PFSK-1 (cell line): Measurements from ENCODE around the gene MGAT4A.

ENCODE experiments used
- FOXP2 ChIP-seq: optimal IDR thresholded peaks from 2 replicates; pipeline ENCODE3; 2011; ENCODE audit warnings: borderline replicate concordance, control low read depth, inconsistent platforms; ENCODE audit not compliant: insufficient read depth; ENCODE audit errors: extremely low read length, extremely low read depth
- POLR2AphosphoS5 ChIP-seq: IDR thresholded peaks from 2 replicates; pipeline ENCODE4 v1.6.1; 2012; ENCODE audit warnings: low read depth, mild to moderate bottlenecking, control low read depth, low read length, moderate library complexity
- REST ChIP-seq, 2 experiments: IDR thresholded peaks; 2 replicates each; pipeline versions ENCODE4 v1.6.1 to v1.8.0; 2011 to 2012; ENCODE audit warnings: low read depth in 2 of 2, low read length in 2 of 2, control low read depth in 1 of 2, inconsistent platforms in 1 of 2, mild to moderate bottlenecking in 1 of 2, moderate library complexity in 1 of 2; ENCODE audit not compliant: insufficient read depth in 1 of 2
- SIN3A ChIP-seq: IDR thresholded peaks from 2 replicates; pipeline ENCODE4 v1.6.1; 2012; ENCODE audit warnings: mild to moderate bottlenecking, low read length, moderate library complexity, borderline replicate concordance; ENCODE audit not compliant: insufficient read depth
- TAF1 ChIP-seq: IDR thresholded peaks from 2 replicates; pipeline ENCODE4 v1.6.1; 2012; ENCODE audit warnings: low read length, control low read depth, borderline replicate concordance; ENCODE audit not compliant: insufficient read depth

Gene MGAT4A

GRCh38 chr2:98683728-98684127 is 47.2 kb downstream of the MGAT4A start:
- TF ChIP-seq SIN3A, result no peak
- TF ChIP-seq REST (IDR thresholded peaks at IDR 0.05; ENCODE audit: insufficient read depth in 1 of 2, low read depth in 2 of 2, low read length in 2 of 2), result no peak

GRCh38 chr2:98676742-98677141 is 54.2 kb downstream of the MGAT4A start:
- no peak for TF ChIP-seq TAF1
- TF ChIP-seq FOXP2, result no peak
- TF ChIP-seq POLR2AphosphoS5, result no peak
- TF ChIP-seq SIN3A, result no peak
- no peak for TF ChIP-seq REST (IDR thresholded peaks at IDR 0.05; ENCODE audit: insufficient read depth in 1 of 2, low read depth in 2 of 2, low read length in 2 of 2)

- TF ChIP-seq SIN3A (no peak), POLR2AphosphoS5 (no peak), REST (IDR thresholded peaks at IDR 0.05; ENCODE audit: insufficient read depth in 1 of 2, low read depth in 2 of 2, low read length in 2 of 2) (no peak), TAF1 (no peak), FOXP2 (no peak)
These were observed 56.5 kb downstream of the MGAT4A start for GRCh38 chr2:98674233-98674964.

GRCh38 chr2:98669675-98670074 is 61.3 kb downstream of the MGAT4A start:
- TF ChIP-seq TAF1 (no peak), FOXP2 (no peak), SIN3A (no peak), REST (IDR thresholded peaks at IDR 0.05; ENCODE audit: insufficient read depth in 1 of 2, low read depth in 2 of 2, low read length in 2 of 2) (no peak), POLR2AphosphoS5 (no peak)

- TF ChIP-seq REST (IDR thresholded peaks at IDR 0.05; ENCODE audit: insufficient read depth in 1 of 2, low read depth in 2 of 2, low read length in 2 of 2) (no peak), SIN3A (no peak), TAF1 (no peak), FOXP2 (no peak), POLR2AphosphoS5 (no peak)
These were observed 65.3 kb downstream of the MGAT4A start for GRCh38 chr2:98665677-98666076.
